K562 (cell line): ENCODE measurements around the gene JPH2. TPM values are rescaled to one million over a fixed set of nuclear protein-coding genes. Genes with fewer than 3 reads are reported as not detected.

Source experiments
- ATAC-seq: fragments of 200-7000 bp; cut with Tn5 transposase; 3 replicates; pipeline ENCODE4 v1.9.1; 2020; ENCODE audit warnings: moderate library complexity
- BruUV-seq: library from RNA; stranded (reverse); fragments of 400-500 nt; replicated peaks from 2 replicates; lab custom pipeline; 2021; lab: Mats Ljungman, UMichigan
- CTCF ChIA-PET: fragments of 300-600 bp; formaldehyde crosslinking; extraction: SDS; loops from one replicate; lab custom pipeline; 2021; ENCODE audit warnings: low intra/inter-chr PET ratio; lab: Yijun Ruan, JAX
- POLR2A ChIA-PET: fragments of 300-600, 350-650 bp; sonication (Branson Sonifier 250); formaldehyde crosslinking; extraction: SDS; loops from one replicate; lab custom pipeline; 2021; ENCODE audit warnings: antibody characterized with exemption, inconsistent platforms; lab: Yijun Ruan, JAX
- DNase-seq, 4 experiments: peaks; one replicate each; pipeline versions ENCODE4 v3.0.0 to v3.0.0-alpha.2; 2011 to 2018; ENCODE audit warnings: low spot score in 3 of 4, mixed read lengths in 3 of 4; ENCODE audit errors: extremely low read depth in 1 of 4
- FAIRE-seq: peaks from 2 replicates; lab custom pipeline; 2011; peaks lifted over from hg19 to GRCh38; lab: Jason Lieb, UNC
- H2AFZ ChIP-seq: 2 replicates; pipeline ENCODE4 v1.6.0; 2011; ENCODE audit warnings: low read depth, low read length, control low read depth, inconsistent platforms
- H3K27ac ChIP-seq: fragments of 200-600 bp; 3 replicates; pipeline ENCODE4 v1.8.0; 2011; ENCODE audit warnings: low read depth, mild to moderate bottlenecking, control low read depth, inconsistent platforms, low read length, moderate library complexity, mixed read lengths; ENCODE audit errors: extremely low read depth
- H3K27me3 ChIP-seq, 2 experiments: fragments of 300-600 bp in 1 of 2; 2 replicates in 1 of 2; 3 replicates in 1 of 2; pipeline versions ENCODE4 v1.6.0 to v1.8.0; 2011; ENCODE audit warnings: inconsistent platforms in 2 of 2, low read length in 2 of 2, mild to moderate bottlenecking in 1 of 2, mixed read lengths in 1 of 2, moderate library complexity in 1 of 2; ENCODE audit not compliant: control insufficient read depth in 2 of 2, insufficient read depth in 2 of 2
- H3K36me3 ChIP-seq: fragments of 300-600 bp; 3 replicates; pipeline ENCODE4 v1.8.0; 2011; ENCODE audit warnings: mild to moderate bottlenecking, low read length, inconsistent platforms; ENCODE audit not compliant: control insufficient read depth, insufficient read depth
- H3K4me1 ChIP-seq, 2 experiments: fragments of 200-600 bp in 1 of 2; replicated peaks in 1 of 2; 2 replicates in 1 of 2; 3 replicates in 1 of 2; pipeline versions ENCODE4 v1.5.1 to v1.8.0; 2011; ENCODE audit warnings: inconsistent platforms in 2 of 2, low read length in 2 of 2, mild to moderate bottlenecking in 1 of 2, mixed read lengths in 1 of 2, moderate library complexity in 1 of 2; ENCODE audit not compliant: control insufficient read depth in 2 of 2, insufficient read depth in 2 of 2
- H3K4me2 ChIP-seq: 2 replicates; pipeline ENCODE4 v1.6.1; 2011; ENCODE audit warnings: low read length, control low read depth, inconsistent platforms, mixed read lengths; ENCODE audit not compliant: insufficient read depth
- H3K4me3 ChIP-seq: fragments of 200-600 bp; sonication (generic), shearing (Covaris generic); 2 replicates; pipeline ENCODE4 v1.5.1; 2016; ENCODE audit warnings: control low read depth, inconsistent platforms
- H3K79me2 ChIP-seq: fragments of 200-600 bp; 3 replicates; pipeline ENCODE4 v1.8.0; 2011; ENCODE audit warnings: low read length, inconsistent platforms; ENCODE audit not compliant: control insufficient read depth, insufficient read depth
- H3K9ac ChIP-seq, 2 experiments: 2 replicates each; pipeline versions ENCODE4 v1.6.0 to v1.6.1; 2011; ENCODE audit warnings: low read depth in 2 of 2, low read length in 2 of 2, control low read depth in 1 of 2, inconsistent platforms in 1 of 2, mild to moderate bottlenecking in 1 of 2, mixed read lengths in 1 of 2; ENCODE audit not compliant: insufficient read depth in 1 of 2
- H3K9me1 ChIP-seq: one replicate; pipeline ENCODE4 v1.6.0; 2011; ENCODE audit warnings: inconsistent platforms, mild to moderate bottlenecking, low read length, moderate library complexity; ENCODE audit not compliant: control insufficient read depth, insufficient read depth
- H3K9me3 ChIP-seq: replicated peaks from 2 replicates; pipeline ENCODE4 v1.5.1; 2011; ENCODE audit warnings: low read depth, low read length, inconsistent platforms; ENCODE audit not compliant: control insufficient read depth, insufficient read depth
- H4K20me1 ChIP-seq: replicated peaks from 2 replicates; pipeline ENCODE4 v1.6.1; 2011; ENCODE audit warnings: low read length, inconsistent platforms, mixed read lengths; ENCODE audit not compliant: control insufficient read depth, insufficient read depth
- DIDO1 ChIP-seq: fragments of 450-650 bp; IDR thresholded peaks from 2 replicates; pipeline ENCODE4 v1.6.1; 2016; ENCODE audit warnings: low read depth, missing biosample characterization, missing genetic modification characterization
- E2F3 ChIP-seq: fragments of 250-450 bp; sonication (Bioruptor Pico); IDR thresholded peaks from 2 replicates; pipeline ENCODE4 v1.4.0; 2020; ENCODE audit warnings: mild to moderate bottlenecking
- FOXJ2 ChIP-seq: fragments of 200-800 bp; sonication (Bioruptor generic); IDR thresholded peaks from 2 replicates; pipeline ENCODE4 v1.6.1; 2016; ENCODE audit warnings: missing genetic modification characterization, missing compliant biosample characterization
- GABPB2 ChIP-seq: fragments of 250-450 bp; sonication (Bioruptor Pico); conservative IDR thresholded peaks from 2 replicates; pipeline ENCODE4 v1.5.1; 2021; ENCODE audit warnings: mild to moderate bottlenecking
- HCFC1 ChIP-seq: IDR thresholded peaks from 2 replicates; pipeline ENCODE4 v1.6.1; 2012; ENCODE audit warnings: low read depth, low read length, improper control_type of control experiment
- HMG20A ChIP-seq: fragments of 450-650 bp; formaldehyde crosslinking; conservative IDR thresholded peaks from 2 replicates; pipeline ENCODE4 v1.4.0; 2020; ENCODE audit warnings: mild to moderate bottlenecking, mixed read lengths
- MEIS2 ChIP-seq: fragments of 450-650 bp; IDR thresholded peaks from 2 replicates; pipeline ENCODE4 v1.6.1; 2014; ENCODE audit warnings: mild to moderate bottlenecking; ENCODE audit not compliant: partially characterized antibody
- MTA3 ChIP-seq: fragments of 450-650 bp; formaldehyde crosslinking; IDR thresholded peaks from 2 replicates; pipeline ENCODE4 v1.6.1; 2017; ENCODE audit warnings: mild to moderate bottlenecking, borderline replicate concordance
- NEUROD1 ChIP-seq: fragments of 150-350 bp; IDR thresholded peaks from 2 replicates; pipeline ENCODE4 v1.6.1; 2014; ENCODE audit warnings: borderline replicate concordance, low read length, low read depth; ENCODE audit not compliant: partially characterized antibody
- RBM15 ChIP-seq: fragments of 200-400 bp; formaldehyde crosslinking; IDR thresholded peaks from 2 replicates; pipeline ENCODE4 v1.6.1; 2018; ENCODE audit warnings: mild to moderate bottlenecking, low read length, moderate library complexity; ENCODE audit not compliant: insufficient read depth
- RFX7 ChIP-seq: fragments of 250-450 bp; sonication (Bioruptor Pico); IDR thresholded peaks from 2 replicates; pipeline ENCODE4 v1.5.1; 2021; ENCODE audit warnings: mild to moderate bottlenecking
- RUNX1 ChIP-seq: sonication (generic); IDR thresholded peaks from 2 replicates; pipeline ENCODE4 v1.6.1; 2016; ENCODE audit warnings: antibody characterized with exemption, low read depth
- SMARCA5 ChIP-seq: fragments of 450-650 bp; IDR thresholded peaks from 2 replicates; pipeline ENCODE4 v1.6.1; 2016
- TAF15 ChIP-seq: fragments of 200-400 bp; formaldehyde crosslinking; IDR thresholded peaks from 2 replicates; pipeline ENCODE4 v1.6.1; 2017; ENCODE audit warnings: mild to moderate bottlenecking, low read depth, low read length, moderate library complexity
- ZNF175 ChIP-seq: fragments of 200-800 bp; sonication (Bioruptor generic); IDR thresholded peaks from 2 replicates; pipeline ENCODE4 v1.6.1; 2016; ENCODE audit warnings: low read depth, mild to moderate bottlenecking, missing genetic modification characterization, missing compliant biosample characterization
- WGBS: fragments of 100-300 bp; shearing (Covaris generic); methylation state at CpG from one replicate; pipeline ENCODE4 v1.1.6; 2016; ENCODE audit warnings: low coverage, mixed read lengths; ENCODE audit not compliant: insufficient coverage; ENCODE audit errors: missing lambda C conversion rate; 5-methylcytosine and 5-hydroxymethylcytosine counted together
- in situ Hi-C: fragments of 300-500 bp; cut with MboI; formaldehyde crosslinking; loops from 4 replicates; pipeline ENCODE4 v1.15.0; 2018; ENCODE audit warnings: inconsistent platforms, mixed read lengths
- intact Hi-C: fragments of 100-400 bp; cut with micrococcal nuclease; formaldehyde crosslinking; loops from 2 replicates; pipeline ENCODE4 v1.14.2; 2022
- polyA plus RNA-seq, 8 experiments: library from polyadenylated mRNA; depleted of rRNA in 4 of 8; stranded (reverse) in 5 of 8; unstranded in 3 of 8; fragments of >200 nt; fragmentation: Nextera tagmentation in 2 of 8; fragmentation: Illumina TruSeq in 1 of 8; extraction: Ambion mirVana in 2 of 8; extraction: Trizol in 1 of 8; gene quantifications; 2 replicates each; pipeline versions ENCODE4 v1.2.1 to v1.2.3, GENCODE V29; 2011 to 2014; ENCODE audit warnings: inconsistent platforms in 1 of 8, missing spikeins in 1 of 8
- total RNA-seq, 7 experiments: library from RNA; depleted of rRNA in 6 of 7; stranded (reverse); fragments of >200 nt in 6 of 7; fragmentation: Illumina TruSeq in 2 of 7; extraction: Trizol in 2 of 7; gene quantifications; 2 replicates each; pipeline versions ENCODE4 v1.2.1 to v1.2.3, GENCODE V29; 2011 to 2021; ENCODE audit warnings: low replicate concordance in 1 of 7
- TF ChIP-seq, protein P1 (sequence below): fragments of 450-650 bp; IDR thresholded peaks from 2 replicates; pipeline ENCODE4 v1.6.1; 2018; ENCODE audit not compliant: partially characterized antibody
- TF ChIP-seq, protein P2 (sequence below), 2 experiments: fragments of 450-650 bp; IDR thresholded peaks; 2 replicates each; pipeline ENCODE4 v1.6.1; 2016
- TF ChIP-seq, protein P3 (sequence below): fragments of 250-450 bp; sonication (Bioruptor Pico); IDR thresholded peaks from 2 replicates; pipeline ENCODE4 v1.4.0; 2020; ENCODE audit warnings: borderline replicate concordance

The JPH2 gene
- total and polyA plus RNA-seq, 9 of the 15 experiments (the other 6 are each of a cell fraction or from before 2014, with no cell fraction given), result not detected

DNA sequence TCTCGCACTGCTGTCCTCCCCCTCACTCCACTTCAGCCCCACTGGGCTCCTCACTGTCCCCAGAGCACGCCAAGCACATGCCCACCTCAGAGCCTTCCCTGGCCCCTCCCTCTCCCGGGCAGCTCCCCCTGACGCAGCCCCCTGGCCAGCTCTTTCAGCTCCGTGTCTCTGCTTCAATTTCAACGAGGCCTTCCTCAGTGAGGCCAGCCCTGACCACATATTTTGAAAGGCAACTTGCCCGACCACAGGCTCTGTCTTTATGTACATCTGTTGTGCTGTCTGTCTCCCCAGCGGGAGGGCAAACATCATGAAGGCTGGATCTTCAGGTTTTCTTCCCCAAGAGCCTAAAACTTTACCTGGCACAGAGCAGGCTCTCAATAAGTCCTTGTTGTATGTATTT, 44.6 kb downstream of the JPH2 start:
- Histone ChIP-seq H3K4me1 (no peaks in the 10 kb centered on the region; a peak in 1 of 5 replicates), H2AFZ (no peak overlapping the region), H3K27ac (no peak overlapping the region), H3K4me2 (no peak overlapping the region), H3K9me3 (no peaks in the 10 kb centered on the region), H3K36me3 (no peaks in the 10 kb centered on the region), H4K20me1 (peaks cover 7% of the 10 kb centered on the region; the same call in 1 of the 2 replicates), H3K27me3 (peaks cover 46 to 82% of the 10 kb centered on the region in 2 experiments), H3K79me2 (no peaks in the 10 kb centered on the region), H3K4me3 (no peak overlapping the region), H3K9me1 (no peaks in the 10 kb centered on the region), H3K9ac (no peak overlapping the region)
- intact Hi-C loops, result no loop called here
- BruUV-seq, result no TSS peak
- CTCF ChIA-PET, result no interaction called here
- DNase-seq, result no peak
- 1% methylated on average over 8 of the region's 8 CpGs for WGBS
- no peak for FAIRE-seq
- ATAC-seq, result no peak
- POLR2A ChIA-PET, result interaction anchor here (0.7 to 0.8 kb wide), 2 partner anchors 190 to 207 kb away, joined by 3 to 4 read pairs; no protein-coding TSS in a partner anchor
- in situ Hi-C loops, result no loop called here
- TF ChIP-seq TAF15, result no peak
- TF ChIP-seq HCFC1, result no peak
- no peak for TF ChIP-seq MTA3
- no peak for TF ChIP-seq RUNX1
- TF ChIP-seq ZNF175, result no peak
- TF ChIP-seq, protein P1, sequence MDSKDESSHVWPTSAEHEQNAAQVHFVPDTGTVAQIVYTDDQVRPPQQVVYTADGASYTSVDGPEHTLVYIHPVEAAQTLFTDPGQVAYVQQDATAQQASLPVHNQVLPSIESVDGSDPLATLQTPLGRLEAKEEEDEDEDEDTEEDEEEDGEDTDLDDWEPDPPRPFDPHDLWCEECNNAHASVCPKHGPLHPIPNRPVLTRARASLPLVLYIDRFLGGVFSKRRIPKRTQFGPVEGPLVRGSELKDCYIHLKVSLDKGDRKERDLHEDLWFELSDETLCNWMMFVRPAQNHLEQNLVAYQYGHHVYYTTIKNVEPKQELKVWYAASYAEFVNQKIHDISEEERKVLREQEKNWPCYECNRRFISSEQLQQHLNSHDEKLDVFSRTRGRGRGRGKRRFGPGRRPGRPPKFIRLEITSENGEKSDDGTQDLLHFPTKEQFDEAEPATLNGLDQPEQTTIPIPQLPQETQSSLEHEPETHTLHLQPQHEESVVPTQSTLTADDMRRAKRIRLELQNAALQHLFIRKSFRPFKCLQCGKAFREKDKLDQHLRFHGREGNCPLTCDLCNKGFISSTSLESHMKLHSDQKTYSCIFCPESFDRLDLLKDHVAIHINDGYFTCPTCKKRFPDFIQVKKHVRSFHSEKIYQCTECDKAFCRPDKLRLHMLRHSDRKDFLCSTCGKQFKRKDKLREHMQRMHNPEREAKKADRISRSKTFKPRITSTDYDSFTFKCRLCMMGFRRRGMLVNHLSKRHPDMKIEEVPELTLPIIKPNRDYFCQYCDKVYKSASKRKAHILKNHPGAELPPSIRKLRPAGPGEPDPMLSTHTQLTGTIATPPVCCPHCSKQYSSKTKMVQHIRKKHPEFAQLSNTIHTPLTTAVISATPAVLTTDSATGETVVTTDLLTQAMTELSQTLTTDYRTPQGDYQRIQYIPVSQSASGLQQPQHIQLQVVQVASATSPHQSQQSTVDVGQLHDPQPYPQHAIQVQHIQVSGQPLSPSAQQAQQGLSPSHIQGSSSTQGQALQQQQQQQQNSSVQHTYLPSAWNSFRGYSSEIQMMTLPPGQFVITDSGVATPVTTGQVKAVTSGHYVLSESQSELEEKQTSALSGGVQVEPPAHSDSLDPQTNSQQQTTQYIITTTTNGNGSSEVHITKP, result no peak
- TF ChIP-seq RBM15, result no peak
- no peak for TF ChIP-seq HMG20A (CRISPR knock-in tag)
- no peak for TF ChIP-seq SMARCA5
- TF ChIP-seq GABPB2 (CRISPR knock-in tag), result no peak
- TF ChIP-seq FOXJ2 (tag), result no peak
- no peak for TF ChIP-seq E2F3 (CRISPR knock-in tag)
- TF ChIP-seq RFX7 (CRISPR knock-in tag), result no peak
- no peak for TF ChIP-seq MEIS2
- TF ChIP-seq, protein P2, sequence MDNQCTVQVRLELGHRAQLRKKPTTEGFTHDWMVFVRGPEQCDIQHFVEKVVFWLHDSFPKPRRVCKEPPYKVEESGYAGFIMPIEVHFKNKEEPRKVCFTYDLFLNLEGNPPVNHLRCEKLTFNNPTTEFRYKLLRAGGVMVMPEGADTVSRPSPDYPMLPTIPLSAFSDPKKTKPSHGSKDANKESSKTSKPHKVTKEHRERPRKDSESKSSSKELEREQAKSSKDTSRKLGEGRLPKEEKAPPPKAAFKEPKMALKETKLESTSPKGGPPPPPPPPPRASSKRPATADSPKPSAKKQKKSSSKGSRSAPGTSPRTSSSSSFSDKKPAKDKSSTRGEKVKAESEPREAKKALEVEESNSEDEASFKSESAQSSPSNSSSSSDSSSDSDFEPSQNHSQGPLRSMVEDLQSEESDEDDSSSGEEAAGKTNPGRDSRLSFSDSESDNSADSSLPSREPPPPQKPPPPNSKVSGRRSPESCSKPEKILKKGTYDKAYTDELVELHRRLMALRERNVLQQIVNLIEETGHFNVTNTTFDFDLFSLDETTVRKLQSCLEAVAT (IDR thresholded peaks at IDR 0.05), result no peak
- no peak for TF ChIP-seq NEUROD1
- no peak for TF ChIP-seq DIDO1 (tag)
- TF ChIP-seq, protein P3, sequence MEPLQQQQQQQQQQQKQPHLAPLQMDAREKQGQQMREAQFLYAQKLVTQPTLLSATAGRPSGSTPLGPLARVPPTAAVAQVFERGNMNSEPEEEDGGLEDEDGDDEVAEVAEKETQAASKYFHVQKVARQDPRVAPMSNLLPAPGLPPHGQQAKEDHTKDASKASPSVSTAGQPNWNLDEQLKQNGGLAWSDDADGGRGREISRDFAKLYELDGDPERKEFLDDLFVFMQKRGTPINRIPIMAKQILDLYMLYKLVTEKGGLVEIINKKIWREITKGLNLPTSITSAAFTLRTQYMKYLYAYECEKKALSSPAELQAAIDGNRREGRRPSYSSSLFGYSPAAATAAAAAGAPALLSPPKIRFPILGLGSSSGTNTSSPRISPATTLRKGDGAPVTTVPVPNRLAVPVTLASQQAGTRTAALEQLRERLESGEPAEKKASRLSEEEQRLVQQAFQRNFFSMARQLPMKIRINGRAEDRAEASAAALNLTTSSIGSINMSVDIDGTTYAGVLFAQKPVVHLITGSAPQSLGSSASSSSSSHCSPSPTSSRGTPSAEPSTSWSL (CRISPR knock-in tag), result no peak
